Vein endothelial cell (primary cell): ENCODE measurements around the gene UGT2A2. TPM values are rescaled to one million over a fixed set of nuclear protein-coding genes. Genes with fewer than 3 reads are reported as not detected.

Source experiments
- small RNA-seq: library from RNA; depleted of rRNA; stranded (forward); fragments of <200 nt; gene quantifications from one replicate; pipeline ENCODE3, GENCODE V24; 2012
- total RNA-seq: library from RNA; depleted of rRNA; stranded (reverse); fragments of >200 nt; gene quantifications from 2 replicates; pipeline ENCODE4 v1.2.3, GENCODE V29; 2012

Gene UGT2A2
- total RNA-seq, result 0.33 TPM in 1 of 2 replicates, not detected in the other

DNA sequence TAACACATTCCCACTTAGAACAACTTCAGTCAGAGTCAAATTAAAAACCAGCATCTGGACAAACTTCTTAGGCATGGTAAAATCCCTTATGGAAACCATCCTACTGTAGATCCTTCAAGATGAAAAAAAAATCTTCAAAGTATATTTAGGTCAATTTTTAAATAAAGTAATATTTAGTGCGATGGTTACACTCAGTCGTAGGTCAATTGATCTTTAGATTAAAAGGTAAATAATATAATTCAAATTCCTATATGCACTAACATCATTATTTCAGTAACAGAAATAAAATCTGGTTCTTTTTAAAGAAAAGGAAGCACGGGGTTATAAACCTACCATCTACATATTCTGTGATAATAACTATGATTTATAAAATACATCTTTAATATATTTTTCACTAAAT lies at the start of gene UGT2A2:
Gene UGT2A2, minus strand, starts transcription at position 101 of the 400 bp plus-strand sequence. Its CDS starts 2 bp downstream, at position 99.

DNA sequence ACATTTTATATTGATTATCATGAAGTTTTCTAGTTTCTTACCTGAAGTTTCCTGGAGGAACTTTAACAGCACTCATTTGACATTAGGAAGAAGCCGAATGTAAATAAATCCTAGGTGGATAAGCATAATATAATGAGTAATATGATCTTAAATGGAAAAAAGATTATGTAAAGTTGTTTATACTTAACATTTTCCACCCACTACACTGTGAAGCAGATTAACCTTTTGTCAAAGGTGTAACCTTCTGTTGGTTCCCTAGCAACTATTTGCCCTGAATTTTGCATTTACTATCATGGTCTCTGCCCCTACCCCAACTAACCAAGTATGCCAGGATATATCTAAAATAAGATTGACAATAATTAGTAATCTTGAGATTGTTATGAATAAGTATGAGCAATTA lies 13.7 kb upstream of the UGT2A2 start, which contains the start of gene UGT2A1:
Gene UGT2A1, minus strand, starts transcription at position 101 of the 400 bp plus-strand sequence. CDS start 5,603 bp downstream, outside the sequence.

Small RNAs within 50 kb of the gene (small RNA-seq; reads per million reads assigned to genes)
- not detected for gene UGT2A2

Other genes starting within 250 kb of the UGT2A2 start
- gene UGT2B4, start 143.7 kb downstream of the UGT2A2 start, total RNA-seq, result not detected in 2 replicates
- 0.33 and 0.48 TPM in 2 replicates for gene UGT2A1, start 13.6 kb upstream of the UGT2A2 start, total RNA-seq
- 15.3 and 46.1 TPM in 2 replicates for gene SULT1B1, start 121.0 kb upstream of the UGT2A2 start, total RNA-seq
- 6.7 and 23.8 TPM in 2 replicates for gene SULT1E1, start 220.5 kb upstream of the UGT2A2 start, total RNA-seq